ENCODE measurements around the gene SURF6. TPM values are rescaled to one million over a fixed set of nuclear protein-coding genes. Genes with fewer than 3 reads are reported as not detected.

The SURF6 gene
- total RNA-seq, 2 donors from 2014 or later = 20.8 to 37.9 TPM

DNA sequence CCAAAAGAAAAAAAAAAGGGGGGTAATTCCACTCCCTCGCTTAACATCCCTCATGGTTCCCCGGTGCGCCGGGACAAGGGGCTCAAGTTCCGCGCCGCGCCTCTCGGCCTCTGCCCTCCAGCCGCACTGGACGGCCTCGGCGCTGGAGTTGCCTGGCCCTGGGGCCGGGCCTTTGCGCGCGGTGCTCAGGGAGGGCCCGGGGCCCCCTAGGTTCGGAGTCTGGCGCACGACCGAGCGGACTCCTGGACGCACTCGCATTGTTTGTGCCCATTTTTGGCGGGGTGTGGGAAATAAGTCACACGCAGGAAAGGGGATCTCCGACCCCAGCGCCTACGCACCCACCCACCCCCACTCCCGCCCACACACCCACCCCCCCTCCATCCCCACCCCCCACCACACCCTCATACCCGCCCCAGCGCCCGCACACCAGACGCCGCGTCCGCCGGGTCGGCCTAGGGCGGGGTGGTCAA lies 11.6 kb upstream of the SURF6 start:
- Histone ChIP-seq H3K9me3 (no peaks in the 10 kb centered on the region), H3K27me3 (no peaks in the 10 kb centered on the region), H3K27ac (peak overlapping the region; percentile 87 to 95 (median 94)), H3K4me3 (peak overlapping the region; percentile 97 to 98), H3K36me3 (replicated peaks in 1 of 2; ENCODE audit: insufficient read depth in 1 of 2, low read depth in 2 of 2) (peaks cover 9 to 26% of the 10 kb centered on the region in 2 donors), H3K4me1 (peaks cover 27% of the 10 kb centered on the region)
- intact Hi-C loops (cut with DNase I) = no loop called here
- ATAC-seq (peak; percentile 31), DNase-seq (peak in 3 of 4 donors; percentile 43 to 44 (median 44))
- TF ChIP-seq POLR2A (IDR thresholded peaks at IDR 0.05) = no peak
- WGBS, 2 donors = 0 to 2% methylated on average over 9 to 40 of the region's 41 CpGs

DNA sequence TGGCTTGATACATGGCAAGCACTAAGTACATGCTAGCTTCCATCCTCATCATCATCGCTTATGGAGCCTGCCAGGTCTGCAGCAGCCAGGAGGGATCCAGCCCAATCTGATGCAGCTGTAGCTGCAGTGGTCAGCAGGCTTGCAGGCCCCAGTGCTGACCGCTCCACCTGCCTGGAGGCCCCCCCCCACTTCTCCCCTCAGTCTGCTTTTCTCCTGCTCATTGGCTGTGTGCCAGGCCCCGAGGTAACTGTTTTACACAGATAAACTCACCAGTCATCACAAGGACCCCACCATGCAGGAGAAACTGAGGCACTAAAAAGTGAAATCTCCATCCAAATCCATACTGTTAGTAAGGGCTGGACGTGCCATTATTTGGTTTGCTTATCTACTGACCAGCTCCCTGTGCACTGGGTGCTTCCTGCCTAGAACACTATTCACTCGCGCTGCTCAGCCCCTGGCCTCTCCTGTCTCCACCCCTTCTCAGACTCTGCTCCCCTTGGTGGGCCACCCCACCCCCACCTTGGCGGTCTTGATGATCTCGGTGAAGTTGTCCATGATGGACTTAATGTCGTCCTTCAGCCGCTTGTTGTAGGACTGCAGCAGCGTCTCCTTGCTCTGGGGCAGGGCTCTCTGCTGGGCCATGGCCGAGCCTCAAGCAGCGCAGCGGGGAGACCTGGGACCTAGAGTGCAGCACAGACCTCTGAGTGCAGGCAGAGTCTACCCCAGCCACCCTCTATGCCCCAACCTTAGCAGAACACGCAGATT lies 10.2 kb upstream of the SURF6 start:
- TF ChIP-seq, protein P1, sequence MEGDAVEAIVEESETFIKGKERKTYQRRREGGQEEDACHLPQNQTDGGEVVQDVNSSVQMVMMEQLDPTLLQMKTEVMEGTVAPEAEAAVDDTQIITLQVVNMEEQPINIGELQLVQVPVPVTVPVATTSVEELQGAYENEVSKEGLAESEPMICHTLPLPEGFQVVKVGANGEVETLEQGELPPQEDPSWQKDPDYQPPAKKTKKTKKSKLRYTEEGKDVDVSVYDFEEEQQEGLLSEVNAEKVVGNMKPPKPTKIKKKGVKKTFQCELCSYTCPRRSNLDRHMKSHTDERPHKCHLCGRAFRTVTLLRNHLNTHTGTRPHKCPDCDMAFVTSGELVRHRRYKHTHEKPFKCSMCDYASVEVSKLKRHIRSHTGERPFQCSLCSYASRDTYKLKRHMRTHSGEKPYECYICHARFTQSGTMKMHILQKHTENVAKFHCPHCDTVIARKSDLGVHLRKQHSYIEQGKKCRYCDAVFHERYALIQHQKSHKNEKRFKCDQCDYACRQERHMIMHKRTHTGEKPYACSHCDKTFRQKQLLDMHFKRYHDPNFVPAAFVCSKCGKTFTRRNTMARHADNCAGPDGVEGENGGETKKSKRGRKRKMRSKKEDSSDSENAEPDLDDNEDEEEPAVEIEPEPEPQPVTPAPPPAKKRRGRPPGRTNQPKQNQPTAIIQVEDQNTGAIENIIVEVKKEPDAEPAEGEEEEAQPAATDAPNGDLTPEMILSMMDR (IDR thresholded peaks at IDR 0.05) = no peak
- no peak for TF ChIP-seq POLR2A (IDR thresholded peaks at IDR 0.05)
- 51 to 65% methylated on average over 9 to 15 of the region's 15 CpGs for WGBS, 2 donors
- Histone ChIP-seq H3K27me3 (no peaks in the 10 kb centered on the region), H3K27ac (no peak overlapping the region), H3K36me3 (replicated peaks in 1 of 2; ENCODE audit: insufficient read depth in 1 of 2, low read depth in 2 of 2) (peaks cover 9 to 14% of the 10 kb centered on the region in 2 donors), H3K9me3 (no peaks in the 10 kb centered on the region), H3K4me3 (no peak overlapping the region), H3K4me1 (peaks cover 27% of the 10 kb centered on the region)
- ATAC-seq (no peak), DNase-seq (no peak)
- intact Hi-C loops (cut with DNase I) = no loop called here

DNA sequence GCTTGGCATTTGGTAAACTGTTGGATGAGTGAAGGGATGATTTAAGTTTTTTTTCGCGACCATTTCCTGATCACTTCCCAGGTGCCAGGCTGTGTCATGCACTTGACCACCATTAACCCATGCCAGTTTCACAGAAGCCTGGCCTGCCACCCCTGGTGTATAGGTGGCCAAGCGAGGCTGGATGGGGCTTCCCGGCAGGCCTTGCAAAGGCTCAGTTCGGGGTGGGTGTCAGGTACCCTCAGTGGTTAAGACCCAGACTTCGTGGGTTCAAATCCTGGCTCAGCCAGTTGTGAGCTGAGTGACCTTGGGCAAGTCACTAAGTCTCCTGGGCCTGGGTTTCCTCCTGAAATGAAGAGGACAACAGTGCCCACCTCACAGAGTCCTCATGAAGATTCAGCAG lies 9.6 kb upstream of the SURF6 start:
- no peak for ATAC-seq
- Histone ChIP-seq H3K27ac (no peak overlapping the region), H3K36me3 (replicated peaks in 1 of 2; ENCODE audit: insufficient read depth in 1 of 2, low read depth in 2 of 2) (peaks cover 9% of the 10 kb centered on the region in 2 donors), H3K27me3 (no peaks in the 10 kb centered on the region), H3K9me3 (no peaks in the 10 kb centered on the region), H3K4me3 (no peak overlapping the region), H3K4me1 (peaks cover 27% of the 10 kb centered on the region)
- DNase-seq = no peak
- TF ChIP-seq, protein P1 (IDR thresholded peaks at IDR 0.05) = no peak
- TF ChIP-seq POLR2A (IDR thresholded peaks at IDR 0.05) = no peak
- intact Hi-C loops (cut with DNase I) = no loop called here
- WGBS, 2 donors = 82 to 84% methylated on average over 6 of the region's 6 CpGs

DNA sequence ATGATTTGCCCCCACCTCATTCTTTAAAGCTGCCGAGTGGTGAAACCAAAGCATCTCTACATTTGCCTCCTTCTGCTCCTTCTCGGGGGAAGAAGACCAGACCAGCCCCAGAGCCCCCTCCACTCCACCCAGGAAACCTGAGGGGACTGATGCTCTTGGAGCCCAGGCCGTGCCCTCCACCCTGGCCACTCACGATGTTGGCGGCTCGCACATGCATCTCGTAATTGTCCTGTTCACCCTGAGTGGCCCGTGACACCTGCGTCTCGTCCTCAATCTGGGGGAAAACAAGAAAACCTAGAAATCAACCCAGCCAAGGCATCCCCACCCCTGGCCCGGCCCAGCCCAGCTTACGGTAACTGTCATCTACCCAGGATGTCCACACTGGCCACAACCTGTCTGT lies 9.0 kb upstream of the SURF6 start:
- Histone ChIP-seq H3K4me1 (peaks cover 24% of the 10 kb centered on the region), H3K36me3 (replicated peaks in 1 of 2; ENCODE audit: insufficient read depth in 1 of 2, low read depth in 2 of 2) (peaks cover 3 to 7% of the 10 kb centered on the region in 2 donors), H3K4me3 (no peak overlapping the region)

DNA sequence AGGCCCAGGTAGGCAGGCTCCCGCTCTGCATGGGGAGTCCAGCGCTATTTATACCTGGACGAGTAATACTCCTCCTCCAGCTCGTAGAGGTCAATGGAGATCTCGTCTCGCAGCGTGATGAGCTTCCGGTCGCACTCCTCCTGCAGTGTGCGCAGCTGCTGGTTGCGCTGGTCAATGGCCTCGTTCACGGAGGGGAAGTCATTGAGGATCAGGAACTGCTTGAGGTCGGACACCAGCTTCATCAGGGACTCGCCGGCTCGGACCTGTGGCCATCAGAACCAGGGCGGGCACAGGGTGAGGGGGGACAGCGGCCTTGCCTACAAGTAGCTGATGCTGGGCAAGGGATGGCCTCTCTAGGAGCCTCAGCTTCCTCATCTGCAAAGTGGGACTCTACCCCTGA lies 8.1 kb upstream of the SURF6 start:
- intact Hi-C loops (cut with DNase I) = no loop called here
- H3K27me3 ChIP-seq = no peaks in the 10 kb centered on the region
- H3K36me3 ChIP-seq (replicated peaks in 1 of 2; ENCODE audit: insufficient read depth in 1 of 2, low read depth in 2 of 2) = no peaks in the 10 kb centered on the region
- peaks cover 14% of the 10 kb centered on the region for H3K4me1 ChIP-seq
- WGBS, 2 donors = 91% methylated on average over 16 to 19 of the region's 19 CpGs
- no peak for ATAC-seq
- no peak overlapping the region for H3K27ac ChIP-seq
- no peaks in the 10 kb centered on the region for H3K9me3 ChIP-seq
- H3K4me3 ChIP-seq = no peak overlapping the region
- TF ChIP-seq, protein P1 (IDR thresholded peaks at IDR 0.05) = no peak
- no peak for TF ChIP-seq POLR2A (IDR thresholded peaks at IDR 0.05)
- DNase-seq = no peak

More for the DNA sequence above, 9.0 kb upstream of the SURF6 start:
- intact Hi-C loops (cut with DNase I) = no loop called here
- ATAC-seq = no peak
- TF ChIP-seq, protein P1 (IDR thresholded peaks at IDR 0.05) = no peak
- no peak for TF ChIP-seq POLR2A (IDR thresholded peaks at IDR 0.05)
- DNase-seq = no peak
- no peaks in the 10 kb centered on the region for H3K9me3 ChIP-seq
- WGBS, 2 donors = 94 to 96% methylated on average over 12 of the region's 12 CpGs
- H3K27ac ChIP-seq = no peak overlapping the region
- no peaks in the 10 kb centered on the region for H3K27me3 ChIP-seq

All from body of pancreas (tissue), 4 donors.